ENCODE results near the gene LRRN2.

Gene LRRN2

GRCh38 chr1:204683284-204684205, 2.0 kb downstream of the LRRN2 start:
- Histone ChIP-seq H3K4me1 (peaks cover 69% of the 10 kb centered on the region), H3K9ac (peak overlapping the region; percentile 98), H3K27ac (peak overlapping the region; percentile 99), H3K4me3 (peak overlapping the region; percentile 97), H3K36me3 (peaks cover 42% of the 10 kb centered on the region), H3K4me2 (peak overlapping the region; percentile 99), H3K9me3 (no peaks in the 10 kb centered on the region), H4K20me1 (peaks cover 55% of the 10 kb centered on the region), H3K27me3 (no peaks in the 10 kb centered on the region)
- TF ChIP-seq Cebpa-rat (IDR thresholded peaks at IDR 0.05): no peak

- Histone ChIP-seq H3K9me3 (no peaks in the 10 kb centered on the region), H3K4me3 (no peak overlapping the region), H3K4me1 (peaks cover 83% of the 10 kb centered on the region), H3K4me2 (no peak overlapping the region), H3K27me3 (no peaks in the 10 kb centered on the region), H4K20me1 (peaks cover 86% of the 10 kb centered on the region), H3K9ac (no peak overlapping the region), H3K27ac (peak overlapping the region; percentile 20; the same call in 1 of the 2 replicates), H3K36me3 (peaks cover 72% of the 10 kb centered on the region)
- no peak for TF ChIP-seq Cebpa-rat (IDR thresholded peaks at IDR 0.05)
Measured at GRCh38 chr1:204680461-204680860, 5.1 kb downstream of the LRRN2 start.

- Histone ChIP-seq H3K27ac (peak overlapping the region; percentile 51; the same call in 1 of the 2 replicates), H4K20me1 (peaks cover 90% of the 10 kb centered on the region), H3K9ac (no peak overlapping the region), H3K36me3 (peaks cover 77% of the 10 kb centered on the region), H3K4me3 (no peak overlapping the region), H3K27me3 (no peaks in the 10 kb centered on the region), H3K4me1 (peaks cover 87% of the 10 kb centered on the region), H3K4me2 (no peak overlapping the region), H3K9me3 (no peaks in the 10 kb centered on the region)
- TF ChIP-seq Cebpa-rat (IDR thresholded peaks at IDR 0.05): no peak
Measured at GRCh38 chr1:204680051-204680450, 5.5 kb downstream of the LRRN2 start.

GRCh38 chr1:204678721-204679475, 6.6 kb downstream of the LRRN2 start:
- H3K27me3 ChIP-seq: no peaks in the 10 kb centered on the region

GRCh38 chr1:204677864-204678263, 7.7 kb downstream of the LRRN2 start:
- peaks cover 94% of the 10 kb centered on the region for H3K4me1 ChIP-seq
- peaks cover 100% of the 10 kb centered on the region for H4K20me1 ChIP-seq
- H3K9me3 ChIP-seq: no peaks in the 10 kb centered on the region

More at GRCh38 chr1:204678721-204679475, 6.6 kb downstream of the LRRN2 start:
- no peak for TF ChIP-seq Cebpa-rat (IDR thresholded peaks at IDR 0.05)
- no peak overlapping the region for H3K9ac ChIP-seq
- H4K20me1 ChIP-seq: peaks cover 100% of the 10 kb centered on the region
- H3K27ac ChIP-seq: peak overlapping the region; percentile 51; the same call in 1 of the 2 replicates
- H3K4me2 ChIP-seq: 0 out of 2 replicates have a peak overlapping the region, but pooled peaks have one; percentile 0
- H3K9me3 ChIP-seq: no peaks in the 10 kb centered on the region
- peaks cover 87% of the 10 kb centered on the region for H3K36me3 ChIP-seq
- peaks cover 97% of the 10 kb centered on the region for H3K4me1 ChIP-seq
- no peak overlapping the region for H3K4me3 ChIP-seq

GRCh38 chr1:204676043-204676442, 9.5 kb downstream of the LRRN2 start:
- no peak for TF ChIP-seq Cebpa-rat (IDR thresholded peaks at IDR 0.05)
- Histone ChIP-seq H3K9ac (no peak overlapping the region), H3K4me1 (peaks cover 76% of the 10 kb centered on the region), H3K27me3 (no peaks in the 10 kb centered on the region), H3K27ac (no peak overlapping the region), H3K4me3 (no peak overlapping the region), H4K20me1 (peaks cover 100% of the 10 kb centered on the region), H3K36me3 (peaks cover 93% of the 10 kb centered on the region), H3K9me3 (no peaks in the 10 kb centered on the region), H3K4me2 (peak overlapping the region; percentile 25; the same call in 1 of the 2 replicates)

More at GRCh38 chr1:204677864-204678263, 7.7 kb downstream of the LRRN2 start:
- H3K4me3 ChIP-seq: no peak overlapping the region
- no peak overlapping the region for H3K27ac ChIP-seq
- peaks cover 95% of the 10 kb centered on the region for H3K36me3 ChIP-seq
- H3K9ac ChIP-seq: no peak overlapping the region
- H3K27me3 ChIP-seq: no peaks in the 10 kb centered on the region
- TF ChIP-seq Cebpa-rat (IDR thresholded peaks at IDR 0.05): no peak
- H3K4me2 ChIP-seq: no peak overlapping the region

GRCh38 chr1:204673909-204674649, 11.5 kb downstream of the LRRN2 start:
- peaks cover 95% of the 10 kb centered on the region for H3K36me3 ChIP-seq
- H3K4me1 ChIP-seq: peaks cover 56% of the 10 kb centered on the region
- H3K4me3 ChIP-seq: no peak overlapping the region
- peaks cover 100% of the 10 kb centered on the region for H4K20me1 ChIP-seq
- H3K9ac ChIP-seq: no peak overlapping the region
- no peaks in the 10 kb centered on the region for H3K27me3 ChIP-seq
- TF ChIP-seq Cebpa-rat (IDR thresholded peaks at IDR 0.05): no peak
- no peaks in the 10 kb centered on the region for H3K9me3 ChIP-seq
- peak overlapping the region; percentile 46 for H3K4me2 ChIP-seq
- no peak overlapping the region for H3K27ac ChIP-seq

GRCh38 chr1:204673209-204673608, 12.3 kb downstream of the LRRN2 start:
- Histone ChIP-seq H4K20me1 (peaks cover 100% of the 10 kb centered on the region), H3K4me1 (peaks cover 49% of the 10 kb centered on the region), H3K27me3 (no peaks in the 10 kb centered on the region), H3K4me3 (no peak overlapping the region), H3K9ac (no peak overlapping the region), H3K4me2 (no peak overlapping the region), H3K27ac (no peak overlapping the region), H3K36me3 (peaks cover 97% of the 10 kb centered on the region), H3K9me3 (no peaks in the 10 kb centered on the region)
- TF ChIP-seq Cebpa-rat (IDR thresholded peaks at IDR 0.05): no peak

GRCh38 chr1:204672482-204673121, 12.9 kb downstream of the LRRN2 start:
- H3K27me3 ChIP-seq: no peaks in the 10 kb centered on the region
- no peak overlapping the region for H3K4me3 ChIP-seq
- H3K36me3 ChIP-seq: peaks cover 97% of the 10 kb centered on the region
- H4K20me1 ChIP-seq: peaks cover 100% of the 10 kb centered on the region
- H3K4me1 ChIP-seq: peaks cover 43% of the 10 kb centered on the region
- no peak overlapping the region for H3K4me2 ChIP-seq
- no peak overlapping the region for H3K27ac ChIP-seq
- no peak overlapping the region for H3K9ac ChIP-seq
- H3K9me3 ChIP-seq: no peaks in the 10 kb centered on the region
- no peak for TF ChIP-seq Cebpa-rat (IDR thresholded peaks at IDR 0.05)

Data from BLaER1 (cell line).